Measurements from ENCODE around the gene UBL5. TPM values are rescaled to one million over a fixed set of nuclear protein-coding genes. Genes with fewer than 3 reads are reported as not detected.

UBL5 gene
- total and polyA plus RNA-seq, 4 donors = 155 to 339 (median 205) TPM

- Histone ChIP-seq H3K27ac (ENCODE audit: low read depth in 1 of 2, low read length in 2 of 2) (no peak overlapping the region), H3K27me3 (ENCODE audit: control insufficient read depth in 4 of 4, insufficient read depth in 4 of 4, low read length in 3 of 4) (no peaks in the 10 kb centered on the region), H3K4me3 (ENCODE audit: low read depth in 1 of 3, low read length in 3 of 3) (no peak overlapping the region), H3K9ac (ENCODE audit: low read depth in 1 of 2, low read length in 2 of 2) (no peak overlapping the region), H3K9me3 (ENCODE audit: control insufficient read depth in 4 of 4, low read length in 3 of 4) (no peaks in the 10 kb centered on the region), H3K36me3 (ENCODE audit: control insufficient read depth in 4 of 4, insufficient read depth in 3 of 4, low read depth in 1 of 4, low read length in 3 of 4) (peaks cover 0 to 3% (median 1%) of the 10 kb centered on the region in 4 donors), H3K4me1 (ENCODE audit: control insufficient read depth in 4 of 4, insufficient read depth in 4 of 4, low read length in 3 of 4) (peaks cover 0 to 6% (median 2%) of the 10 kb centered on the region in 4 donors)
- no peak for DNase-seq (ENCODE audit: low spot score)
- WGBS = 84% methylated on average over 10 of the region's 10 CpGs
- TF ChIP-seq, protein P1, sequence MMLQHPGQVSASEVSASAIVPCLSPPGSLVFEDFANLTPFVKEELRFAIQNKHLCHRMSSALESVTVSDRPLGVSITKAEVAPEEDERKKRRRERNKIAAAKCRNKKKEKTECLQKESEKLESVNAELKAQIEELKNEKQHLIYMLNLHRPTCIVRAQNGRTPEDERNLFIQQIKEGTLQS (IDR thresholded peaks at IDR 0.05) = no peak
- TF ChIP-seq FOXA1 (IDR thresholded peaks at IDR 0.05) = no peak
- no peak for TF ChIP-seq HNF4A (conservative IDR thresholded peaks at IDR 0.05)
- TF ChIP-seq CTCF (IDR thresholded peaks at IDR 0.05; ENCODE audit: low read depth, low read length, missing input control) = no peak
- TF ChIP-seq, protein P2, sequence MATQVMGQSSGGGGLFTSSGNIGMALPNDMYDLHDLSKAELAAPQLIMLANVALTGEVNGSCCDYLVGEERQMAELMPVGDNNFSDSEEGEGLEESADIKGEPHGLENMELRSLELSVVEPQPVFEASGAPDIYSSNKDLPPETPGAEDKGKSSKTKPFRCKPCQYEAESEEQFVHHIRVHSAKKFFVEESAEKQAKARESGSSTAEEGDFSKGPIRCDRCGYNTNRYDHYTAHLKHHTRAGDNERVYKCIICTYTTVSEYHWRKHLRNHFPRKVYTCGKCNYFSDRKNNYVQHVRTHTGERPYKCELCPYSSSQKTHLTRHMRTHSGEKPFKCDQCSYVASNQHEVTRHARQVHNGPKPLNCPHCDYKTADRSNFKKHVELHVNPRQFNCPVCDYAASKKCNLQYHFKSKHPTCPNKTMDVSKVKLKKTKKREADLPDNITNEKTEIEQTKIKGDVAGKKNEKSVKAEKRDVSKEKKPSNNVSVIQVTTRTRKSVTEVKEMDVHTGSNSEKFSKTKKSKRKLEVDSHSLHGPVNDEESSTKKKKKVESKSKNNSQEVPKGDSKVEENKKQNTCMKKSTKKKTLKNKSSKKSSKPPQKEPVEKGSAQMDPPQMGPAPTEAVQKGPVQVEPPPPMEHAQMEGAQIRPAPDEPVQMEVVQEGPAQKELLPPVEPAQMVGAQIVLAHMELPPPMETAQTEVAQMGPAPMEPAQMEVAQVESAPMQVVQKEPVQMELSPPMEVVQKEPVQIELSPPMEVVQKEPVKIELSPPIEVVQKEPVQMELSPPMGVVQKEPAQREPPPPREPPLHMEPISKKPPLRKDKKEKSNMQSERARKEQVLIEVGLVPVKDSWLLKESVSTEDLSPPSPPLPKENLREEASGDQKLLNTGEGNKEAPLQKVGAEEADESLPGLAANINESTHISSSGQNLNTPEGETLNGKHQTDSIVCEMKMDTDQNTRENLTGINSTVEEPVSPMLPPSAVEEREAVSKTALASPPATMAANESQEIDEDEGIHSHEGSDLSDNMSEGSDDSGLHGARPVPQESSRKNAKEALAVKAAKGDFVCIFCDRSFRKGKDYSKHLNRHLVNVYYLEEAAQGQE (IDR thresholded peaks at IDR 0.05) = no peak
- no peak for TF ChIP-seq ZBTB33 (IDR thresholded peaks at IDR 0.05)
- TF ChIP-seq FOXA2 (IDR thresholded peaks at IDR 0.05) = no peak
- no peak for TF ChIP-seq RAD21 (IDR thresholded peaks at IDR 0.05)
- TF ChIP-seq YY1 (IDR thresholded peaks at IDR 0.05) = no peak
- TF ChIP-seq TAF1 (conservative IDR thresholded peaks at IDR 0.05) = no peak
- TF ChIP-seq NR2F2 (IDR thresholded peaks at IDR 0.05) = no peak
- TF ChIP-seq HNF4G (IDR thresholded peaks at IDR 0.05) = no peak
- TF ChIP-seq SP1 (IDR thresholded peaks at IDR 0.05) = no peak
Observed at GRCh38 chr19:9857920-9858746, 30.4 kb downstream of the UBL5 start.

DNA sequence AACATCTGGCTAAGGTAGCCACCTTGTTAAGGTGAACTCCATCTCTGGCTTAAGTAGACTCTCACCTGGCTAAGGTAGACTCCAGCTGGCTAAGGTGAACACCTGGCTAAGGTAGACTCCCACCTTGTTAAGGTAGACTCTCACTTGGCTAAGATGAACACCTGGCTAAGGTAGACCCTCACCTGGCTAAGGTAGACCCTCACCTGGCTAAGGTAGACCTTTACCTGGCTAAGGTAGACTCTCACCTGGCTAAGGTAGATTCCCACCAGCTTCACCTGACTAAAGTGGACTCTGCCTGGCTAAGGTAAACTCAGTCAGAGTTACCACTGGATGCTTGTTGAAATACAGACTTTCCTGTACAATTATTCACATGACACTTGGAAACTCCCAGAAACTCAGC lies 31.0 kb downstream of the UBL5 start:
- peaks cover 0 to 3% (median 1%) of the 10 kb centered on the region in 4 donors for H3K36me3 ChIP-seq (ENCODE audit: control insufficient read depth in 4 of 4, insufficient read depth in 3 of 4, low read depth in 1 of 4, low read length in 3 of 4)
- H3K9me3 ChIP-seq (ENCODE audit: control insufficient read depth in 4 of 4, low read length in 3 of 4) = no peaks in the 10 kb centered on the region
- TF ChIP-seq CTCF (IDR thresholded peaks at IDR 0.05; ENCODE audit: low read depth, low read length, missing input control) (no peak), TAF1 (conservative IDR thresholded peaks at IDR 0.05) (no peak), FOXA2 (IDR thresholded peaks at IDR 0.05) (no peak), JUND (IDR thresholded peaks at IDR 0.05) (no peak), YY1 (IDR thresholded peaks at IDR 0.05) (no peak)
- H3K27me3 ChIP-seq (ENCODE audit: control insufficient read depth in 4 of 4, insufficient read depth in 4 of 4, low read length in 3 of 4) = no peaks in the 10 kb centered on the region
- no peak overlapping the region for H3K4me3 ChIP-seq (ENCODE audit: low read depth in 1 of 3, low read length in 3 of 3)
- H3K27ac ChIP-seq (ENCODE audit: low read depth in 1 of 2, low read length in 2 of 2) = no peak overlapping the region
- H3K9ac ChIP-seq (ENCODE audit: low read depth in 1 of 2, low read length in 2 of 2) = no peak overlapping the region
- no peak for DNase-seq (ENCODE audit: low spot score)
- peaks cover 0 to 2% (median 0%) of the 10 kb centered on the region in 4 donors for H3K4me1 ChIP-seq (ENCODE audit: control insufficient read depth in 4 of 4, insufficient read depth in 4 of 4, low read length in 3 of 4)

All from liver (tissue), 9 donors.